Thymus (tissue), 11 donors: ENCODE measurements around the gene GAS2L2. TPM values are rescaled to one million over a fixed set of nuclear protein-coding genes. Genes with fewer than 3 reads are reported as not detected.

Experiments used
- DNase-seq, 9 donors: peaks; one replicate each; pipeline ENCODE4 v3.0.0-alpha.2; 2013; ENCODE audit warnings: low spot score in 9 of 9, low read depth in 6 of 9, missing footprints in 1 of 9
- H3K27ac ChIP-seq, 2 donors: one replicate each; pipeline ENCODE4 v1.5.1; 2013; ENCODE audit warnings: control low read depth in 1 of 2, low read depth in 1 of 2, low read length in 1 of 2, mild to moderate bottlenecking in 1 of 2, moderate library complexity in 1 of 2
- H3K27me3 ChIP-seq, 2 donors: one replicate each; pipeline ENCODE4 v1.5.1; 2013; ENCODE audit warnings: low read length in 1 of 2; ENCODE audit not compliant: control insufficient read depth in 2 of 2, insufficient read depth in 1 of 2
- H3K36me3 ChIP-seq, 2 donors: one replicate each; pipeline ENCODE4 v1.5.1; 2013; ENCODE audit warnings: low read length in 1 of 2, mild to moderate bottlenecking in 1 of 2, moderate library complexity in 1 of 2; ENCODE audit not compliant: control insufficient read depth in 2 of 2, insufficient read depth in 2 of 2
- H3K4me1 ChIP-seq, 2 donors: one replicate each; pipeline ENCODE4 v1.5.1; 2013; ENCODE audit warnings: low read length in 2 of 2; ENCODE audit not compliant: control insufficient read depth in 2 of 2, insufficient read depth in 2 of 2
- H3K4me3 ChIP-seq, 2 donors: one replicate each; pipeline ENCODE4 v1.5.1; 2013; ENCODE audit warnings: low read length in 2 of 2, control low read depth in 1 of 2, mild to moderate bottlenecking in 1 of 2
- H3K9me3 ChIP-seq, 2 donors: one replicate each; pipeline ENCODE4 v1.5.1; 2013; ENCODE audit warnings: low read length in 1 of 2, mild to moderate bottlenecking in 1 of 2; ENCODE audit not compliant: control insufficient read depth in 2 of 2, insufficient read depth in 1 of 2
- WGBS: extraction: QIAGEN DNeasy Blood & Tissue Kit; methylation state at CpG from one replicate; pipeline ENCODE4 v1.1.7; 2013; 5-methylcytosine and 5-hydroxymethylcytosine counted together
- polyA plus RNA-seq: library from polyadenylated mRNA; stranded (reverse); fragments of 200-250 nt; gene quantifications from one replicate; pipeline ENCODE4 v1.2.3, GENCODE V29; 2013
- total RNA-seq: library from RNA; stranded (reverse); fragments of 120-200 nt; gene quantifications from one replicate; pipeline ENCODE4 v1.2.4, GENCODE V29; 2013
- donor health status: healthy.

Gene GAS2L2
- total and polyA plus RNA-seq, 2 donors: 0.21 TPM; not detected in 1

- Histone ChIP-seq H3K4me1 (peaks cover 9 to 20% of the 10 kb centered on the region in 2 donors), H3K27ac (no peak overlapping the region), H3K4me3 (no peak overlapping the region), H3K27me3 (peaks cover 0 to 2% of the 10 kb centered on the region in 2 donors), H3K36me3 (no peaks in the 10 kb centered on the region), H3K9me3 (no peaks in the 10 kb centered on the region)
- no peak for DNase-seq
- WGBS: 94% methylated on average over 5 of the region's 5 CpGs
Observed at GRCh38 chr17:35775039-35775438, 22.0 kb upstream of the GAS2L2 start.

DNA sequence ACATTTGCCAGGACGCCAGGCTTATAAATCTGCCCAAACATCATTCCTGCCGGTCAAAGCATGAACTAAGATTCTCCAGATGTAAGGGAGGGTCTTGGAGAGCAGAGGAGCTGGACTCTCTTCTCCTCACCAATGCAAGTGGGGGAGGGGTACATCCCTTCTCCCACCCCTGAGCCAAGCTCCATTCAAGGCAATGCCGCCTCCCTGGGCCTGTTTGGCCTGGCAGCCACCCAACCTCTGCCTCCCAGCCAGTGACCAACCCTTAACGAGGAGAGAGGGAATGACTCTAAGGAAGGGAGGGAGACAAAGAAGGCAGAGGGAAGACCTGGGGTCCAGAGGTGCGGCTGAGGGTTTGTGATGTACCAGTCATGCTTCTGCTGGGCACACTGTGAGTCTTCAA, 21.5 kb upstream of the GAS2L2 start:
- no peak for DNase-seq
- Histone ChIP-seq H3K27me3 (peaks cover 0 to 2% of the 10 kb centered on the region in 2 donors), H3K9me3 (peaks cover 0 to 1% of the 10 kb centered on the region in 2 donors), H3K36me3 (no peaks in the 10 kb centered on the region), H3K4me1 (peaks cover 9 to 20% of the 10 kb centered on the region in 2 donors), H3K4me3 (no peak overlapping the region), H3K27ac (no peak overlapping the region)
- 95% methylated on average over 5 of the region's 5 CpGs for WGBS

GRCh38 chr17:35773679-35774425, 20.8 kb upstream of the GAS2L2 start:
- Histone ChIP-seq H3K36me3 (no peaks in the 10 kb centered on the region), H3K4me3 (no peak overlapping the region), H3K4me1 (peaks cover 9 to 20% of the 10 kb centered on the region in 2 donors), H3K27me3 (peaks cover 0 to 2% of the 10 kb centered on the region in 2 donors), H3K27ac (peak overlapping the region in 1 of 2 donors; percentile 31), H3K9me3 (peaks cover 0 to 1% of the 10 kb centered on the region in 2 donors)
- DNase-seq: peak in 1 of 9 donors; percentile 29
- 87% methylated on average over 10 of the region's 10 CpGs for WGBS

DNA sequence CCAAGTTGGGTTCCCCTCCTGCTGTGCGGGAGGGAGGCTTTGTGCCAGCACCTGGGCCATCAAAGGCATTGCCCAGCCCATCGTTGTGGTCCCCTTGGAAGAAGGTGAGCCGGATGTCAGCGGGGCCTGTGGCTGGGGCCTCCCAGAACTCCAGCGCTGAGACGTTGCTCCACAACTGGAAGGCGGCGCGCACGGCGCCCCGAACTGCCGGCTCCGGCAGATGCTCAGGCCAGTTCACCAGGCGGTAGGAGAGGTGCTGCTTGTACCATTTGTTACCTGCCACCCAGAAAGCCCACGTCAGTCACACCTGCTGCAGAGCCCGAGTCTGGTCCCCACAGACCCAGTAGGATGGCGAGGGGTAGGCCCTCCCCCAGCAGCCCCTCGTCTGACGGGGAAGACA, 20.1 kb upstream of the GAS2L2 start:
- Histone ChIP-seq H3K9me3 (peaks cover 0 to 1% of the 10 kb centered on the region in 2 donors), H3K4me1 (peaks cover 9 to 20% of the 10 kb centered on the region in 2 donors), H3K27me3 (peaks cover 0 to 2% of the 10 kb centered on the region in 2 donors), H3K4me3 (no peak overlapping the region), H3K36me3 (no peaks in the 10 kb centered on the region), H3K27ac (no peak overlapping the region)
- WGBS: 44% methylated on average over 20 of the region's 20 CpGs
- no peak for DNase-seq

DNA sequence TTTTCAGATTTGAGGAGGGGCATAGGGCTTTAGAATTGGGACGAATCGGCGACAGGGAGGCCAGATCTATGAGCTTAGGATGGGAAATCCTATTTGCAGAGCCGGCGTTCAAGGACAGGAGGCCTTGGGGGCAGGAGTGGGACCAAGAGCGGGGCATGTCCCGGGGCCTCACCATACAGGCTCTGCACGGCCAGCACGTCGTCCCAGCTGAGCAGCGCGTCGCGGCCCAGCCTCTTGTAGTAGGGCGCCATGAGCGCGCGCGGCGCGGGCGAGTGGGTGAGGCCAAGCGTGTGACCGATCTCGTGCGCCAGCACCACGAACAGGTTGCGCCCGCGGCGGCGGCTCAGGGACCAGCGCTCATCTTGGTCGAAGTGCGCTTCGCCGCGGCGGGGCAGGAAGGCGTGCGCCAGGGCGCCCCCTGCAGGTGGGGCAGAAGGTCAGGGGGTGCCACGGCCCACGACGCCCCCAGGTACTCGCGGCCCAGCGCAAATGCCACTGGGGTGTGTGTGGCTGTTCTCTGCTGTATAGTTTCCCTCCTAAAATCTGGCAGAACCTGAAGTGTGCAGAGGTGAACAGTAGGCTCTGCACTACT, 17.0 kb upstream of the GAS2L2 start:
- 99% methylated on average over 48 of the region's 48 CpGs for WGBS
- Histone ChIP-seq H3K9me3 (peaks cover 0 to 1% of the 10 kb centered on the region in 2 donors), H3K4me3 (no peak overlapping the region), H3K36me3 (no peaks in the 10 kb centered on the region), H3K27ac (no peak overlapping the region), H3K27me3 (peaks cover 0 to 4% of the 10 kb centered on the region in 2 donors), H3K4me1 (peaks cover 13 to 24% of the 10 kb centered on the region in 2 donors)
- DNase-seq: no peak

GRCh38 chr17:35768797-35769196, 15.8 kb upstream of the GAS2L2 start:
- Histone ChIP-seq H3K9me3 (peaks cover 0 to 1% of the 10 kb centered on the region in 2 donors), H3K27me3 (peaks cover 0 to 4% of the 10 kb centered on the region in 2 donors), H3K4me3 (no peak overlapping the region), H3K4me1 (peaks cover 17 to 26% of the 10 kb centered on the region in 2 donors), H3K27ac (no peak overlapping the region), H3K36me3 (no peaks in the 10 kb centered on the region)
- no peak for DNase-seq
- WGBS: 94% methylated on average over 2 of the region's 2 CpGs

GRCh38 chr17:35766903-35767510, 14.0 kb upstream of the GAS2L2 start:
- Histone ChIP-seq H3K27me3 (peaks cover 0 to 2% of the 10 kb centered on the region in 2 donors), H3K4me3 (no peak overlapping the region), H3K9me3 (peaks cover 0 to 1% of the 10 kb centered on the region in 2 donors), H3K27ac (no peak overlapping the region), H3K36me3 (no peaks in the 10 kb centered on the region), H3K4me1 (peaks cover 8 to 13% of the 10 kb centered on the region in 2 donors)
- 60% methylated on average over 7 of the region's 7 CpGs for WGBS
- peak in 1 of 9 donors; percentile 34 for DNase-seq

- no peaks in the 10 kb centered on the region for H3K36me3 ChIP-seq
- 98% methylated on average over 24 of the region's 24 CpGs for WGBS
- H3K27ac ChIP-seq: no peak overlapping the region
- no peak overlapping the region for H3K4me3 ChIP-seq
- peaks cover 0 to 1% of the 10 kb centered on the region in 2 donors for H3K9me3 ChIP-seq
- peaks cover 8 to 13% of the 10 kb centered on the region in 2 donors for H3K4me1 ChIP-seq
- H3K27me3 ChIP-seq: peaks cover 0 to 2% of the 10 kb centered on the region in 2 donors
- DNase-seq: no peak
Observed at GRCh38 chr17:35766489-35766877, 13.4 kb upstream of the GAS2L2 start.
